Ovary (tissue), 9 donors: ENCODE data around the gene SLC43A2. TPM values are rescaled to one million over a fixed set of nuclear protein-coding genes. Genes with fewer than 3 reads are reported as not detected.

Experiments
- DNase-seq, 5 donors: peaks; one replicate each; pipeline ENCODE4 v3.0.0-alpha.2; 2019 to 2020
- H3K27ac ChIP-seq, 2 donors: fragments of 200-600 bp; one replicate each; pipeline versions ENCODE4 v1.5.1 to v1.8.0; 2019 to 2022
- H3K27me3 ChIP-seq: fragments of 200-600 bp; one replicate; pipeline ENCODE4 v1.8.0; 2022
- H3K36me3 ChIP-seq: fragments of 200-600 bp; sonication (generic); one replicate; pipeline ENCODE4 v1.5.1; 2019
- H3K4me1 ChIP-seq: one replicate; pipeline ENCODE4 v1.8.1; 2013; ENCODE audit warnings: mild to moderate bottlenecking, moderate library complexity; ENCODE audit not compliant: insufficient read depth
- H3K4me3 ChIP-seq: fragments of 200-600 bp; sonication (generic); one replicate; pipeline ENCODE4 v1.5.1; 2017
- H3K9me3 ChIP-seq, 2 donors: fragments of 200-600 bp in 1 of 2; sonication (generic) in 1 of 2; one replicate each; pipeline versions ENCODE4 v1.5.1 to v1.8.1; 2013 to 2019; ENCODE audit warnings: mild to moderate bottlenecking in 1 of 2, moderate library complexity in 1 of 2
- EP300 ChIP-seq: sonication (generic); formaldehyde crosslinking; IDR thresholded peaks from one replicate; pipeline ENCODE4 v1.6.1; 2017; ENCODE audit warnings: antibody characterized with exemption
- POLR2A ChIP-seq: fragments of 450-650 bp; IDR thresholded peaks from one replicate; pipeline ENCODE4 v1.6.1; 2017; ENCODE audit warnings: antibody characterized with exemption, mild to moderate bottlenecking, moderate library complexity
- WGBS, 3 donors: extraction: QIAGEN DNeasy Blood & Tissue Kit in 1 of 3; methylation state at CpG; one replicate each; pipeline versions ENCODE4 v1.1.5 to v1.1.7; 2013 to 2017; 5-methylcytosine and 5-hydroxymethylcytosine counted together
- intact Hi-C, 4 donors: fragments of 100-400 bp; cut with DNase I; formaldehyde crosslinking; loops; one replicate each; pipeline versions ENCODE4 v1.11.0 to v1.15.1; 2022 to 2023
- polyA plus RNA-seq, 2 donors: library from polyadenylated mRNA; stranded (reverse); fragments of 200-250 nt in 1 of 2; fragments of 350-450 nt in 1 of 2; fragmentation: Illumina TruSeq in 1 of 2; extraction: RNeasy Lipid Tissue Mini Kit (QIAGEN cat#74804) in 1 of 2; gene quantifications; one replicate each; pipeline ENCODE4 v1.2.3, GENCODE V29; 2013 to 2014
- total RNA-seq, 7 donors: library from RNA; depleted of rRNA in 2 of 7; stranded (reverse); fragments of >200 nt in 2 of 7; fragmentation: NEBNext Ultra II Directional in 3 of 7; extraction: Animal tissue kit (Norgen Biotek cat#: 25700) in 3 of 7; gene quantifications; one replicate each; pipeline versions ENCODE4 v1.1.0 to v1.2.4, GENCODE V29; 2016 to 2023
- TF ChIP-seq, protein P1 (sequence below), 3 donors: fragments of 450-650 bp in 2 of 3; fragments of 200-600 bp in 1 of 3; IDR thresholded peaks; one replicate each; pipeline versions ENCODE4 v1.5.1 to v1.8.0; 2016 to 2022; ENCODE audit warnings: antibody characterized with exemption in 3 of 3, mild to moderate bottlenecking in 1 of 3
- donor health status: DM: no; HTN: no; CAD: no; lungs with moderate emphysema.
- donor health status: DM: no; HTN: no; CAD: no.
- donor health status: Bipolar disorder and iron deficiency.
- donor health status: DM: yes; HTN: yes; CAD: no.
- donor health status: DM: no; HTN: no; CAD: no.
- donor health status: DM: yes; HTN: yes; CAD: no.

Gene SLC43A2
- total and polyA plus RNA-seq, 9 donors = 3.5 to 24.6 (median 7.1) TPM

DNA sequence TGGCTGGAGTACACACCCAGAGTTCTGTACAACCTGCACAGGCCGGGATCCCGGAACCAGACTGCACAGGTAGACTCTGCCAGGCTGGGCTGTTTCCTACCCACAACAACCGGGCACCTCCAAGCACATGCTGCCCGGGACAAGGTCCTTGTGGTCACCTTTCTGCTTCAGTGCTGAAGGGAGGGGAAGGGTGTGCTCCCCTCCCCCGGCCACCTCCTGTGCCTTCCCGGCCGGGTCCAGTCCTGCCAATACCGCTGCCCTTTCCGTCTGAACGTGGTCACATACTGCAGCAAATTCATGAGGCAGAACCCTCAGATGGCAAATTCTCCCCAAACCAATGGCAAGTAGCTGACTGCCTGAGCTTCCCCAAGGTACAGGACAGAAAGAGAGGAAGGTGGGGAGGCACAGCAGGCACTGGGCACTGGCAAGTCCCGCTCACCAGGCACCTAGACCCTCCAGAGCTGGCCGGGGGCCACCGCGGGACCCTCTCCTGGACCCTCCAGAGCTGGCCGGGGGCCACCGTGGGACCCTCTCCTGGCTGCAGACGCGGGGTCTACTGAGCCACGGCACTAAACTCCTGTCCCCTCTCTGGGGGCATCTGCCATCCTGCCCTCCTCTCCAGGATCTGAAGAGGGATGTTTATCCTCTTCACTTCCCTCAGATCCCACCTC lies 22.8 kb downstream of the SLC43A2 start:
- Histone ChIP-seq H3K36me3 (no peaks in the 10 kb centered on the region), H3K27ac (peak overlapping the region in 1 of 2 donors; percentile 69), H3K4me1 (peaks cover 6% of the 10 kb centered on the region), H3K9me3 (no peaks in the 10 kb centered on the region), H3K27me3 (no peaks in the 10 kb centered on the region), H3K4me3 (no peak overlapping the region)
- WGBS, 3 donors = 84 to 92% (median 92%) methylated on average over 16 to 19 of the region's 19 CpGs
- peak in 1 of 5 donors; percentile 39 for DNase-seq
- TF ChIP-seq, protein P1, sequence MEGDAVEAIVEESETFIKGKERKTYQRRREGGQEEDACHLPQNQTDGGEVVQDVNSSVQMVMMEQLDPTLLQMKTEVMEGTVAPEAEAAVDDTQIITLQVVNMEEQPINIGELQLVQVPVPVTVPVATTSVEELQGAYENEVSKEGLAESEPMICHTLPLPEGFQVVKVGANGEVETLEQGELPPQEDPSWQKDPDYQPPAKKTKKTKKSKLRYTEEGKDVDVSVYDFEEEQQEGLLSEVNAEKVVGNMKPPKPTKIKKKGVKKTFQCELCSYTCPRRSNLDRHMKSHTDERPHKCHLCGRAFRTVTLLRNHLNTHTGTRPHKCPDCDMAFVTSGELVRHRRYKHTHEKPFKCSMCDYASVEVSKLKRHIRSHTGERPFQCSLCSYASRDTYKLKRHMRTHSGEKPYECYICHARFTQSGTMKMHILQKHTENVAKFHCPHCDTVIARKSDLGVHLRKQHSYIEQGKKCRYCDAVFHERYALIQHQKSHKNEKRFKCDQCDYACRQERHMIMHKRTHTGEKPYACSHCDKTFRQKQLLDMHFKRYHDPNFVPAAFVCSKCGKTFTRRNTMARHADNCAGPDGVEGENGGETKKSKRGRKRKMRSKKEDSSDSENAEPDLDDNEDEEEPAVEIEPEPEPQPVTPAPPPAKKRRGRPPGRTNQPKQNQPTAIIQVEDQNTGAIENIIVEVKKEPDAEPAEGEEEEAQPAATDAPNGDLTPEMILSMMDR (IDR thresholded peaks at IDR 0.05) = no peak
- no peak for TF ChIP-seq EP300
- no peak for TF ChIP-seq POLR2A
- intact Hi-C loops = no loop called here

- Histone ChIP-seq H3K4me3 (no peak overlapping the region), H3K27me3 (no peaks in the 10 kb centered on the region), H3K9me3 (no peaks in the 10 kb centered on the region), H3K27ac (peak overlapping the region in 1 of 2 donors; percentile 69), H3K4me1 (peaks cover 6% of the 10 kb centered on the region), H3K36me3 (no peaks in the 10 kb centered on the region)
- 14 to 28% (median 26%) methylated on average over 35 of the region's 35 CpGs for WGBS, 3 donors
- DNase-seq = peak; percentile 48 to 67 (median 64)
- TF ChIP-seq POLR2A = no peak
- TF ChIP-seq, protein P1 (IDR thresholded peaks at IDR 0.05) = peak in 1 of 3 donors; percentile 21
- intact Hi-C loops = no loop called here
Measured at GRCh38 chr17:1604831-1605528, 23.7 kb downstream of the SLC43A2 start.

GRCh38 chr17:1601571-1601970 lies 27.1 kb downstream of the SLC43A2 start:
- H3K4me3 ChIP-seq = no peak overlapping the region
- no peak overlapping the region for H3K27ac ChIP-seq
- no peaks in the 10 kb centered on the region for H3K9me3 ChIP-seq
- peaks cover 6% of the 10 kb centered on the region for H3K4me1 ChIP-seq
- no peak for DNase-seq
- no peaks in the 10 kb centered on the region for H3K36me3 ChIP-seq
- intact Hi-C loops = no loop called here
- TF ChIP-seq, protein P1 (IDR thresholded peaks at IDR 0.05) = no peak
- TF ChIP-seq POLR2A = no peak
- 96 to 98% (median 97%) methylated on average over 14 of the region's 14 CpGs for WGBS, 3 donors
- no peaks in the 10 kb centered on the region for H3K27me3 ChIP-seq

GRCh38 chr17:1598399-1599095 lies 30.1 kb downstream of the SLC43A2 start:
- H3K4me3 ChIP-seq = no peak overlapping the region
- TF ChIP-seq, protein P1 (IDR thresholded peaks at IDR 0.05) = no peak
- no peak for TF ChIP-seq POLR2A
- TF ChIP-seq EP300 = no peak
- no peaks in the 10 kb centered on the region for H3K27me3 ChIP-seq
- DNase-seq = no peak
- H3K36me3 ChIP-seq = no peaks in the 10 kb centered on the region
- intact Hi-C loops = no loop called here
- WGBS, 3 donors = 91 to 97% (median 93%) methylated on average over 8 of the region's 8 CpGs
- no peaks in the 10 kb centered on the region for H3K4me1 ChIP-seq
- H3K27ac ChIP-seq = no peak overlapping the region
- H3K9me3 ChIP-seq = no peaks in the 10 kb centered on the region
